Measurements from ENCODE around the gene AQP2. TPM values are rescaled to one million over a fixed set of nuclear protein-coding genes. Genes with fewer than 3 reads are reported as not detected.

Gene AQP2
- total RNA-seq, 1 donor from 2014 or later: not detected

DNA sequence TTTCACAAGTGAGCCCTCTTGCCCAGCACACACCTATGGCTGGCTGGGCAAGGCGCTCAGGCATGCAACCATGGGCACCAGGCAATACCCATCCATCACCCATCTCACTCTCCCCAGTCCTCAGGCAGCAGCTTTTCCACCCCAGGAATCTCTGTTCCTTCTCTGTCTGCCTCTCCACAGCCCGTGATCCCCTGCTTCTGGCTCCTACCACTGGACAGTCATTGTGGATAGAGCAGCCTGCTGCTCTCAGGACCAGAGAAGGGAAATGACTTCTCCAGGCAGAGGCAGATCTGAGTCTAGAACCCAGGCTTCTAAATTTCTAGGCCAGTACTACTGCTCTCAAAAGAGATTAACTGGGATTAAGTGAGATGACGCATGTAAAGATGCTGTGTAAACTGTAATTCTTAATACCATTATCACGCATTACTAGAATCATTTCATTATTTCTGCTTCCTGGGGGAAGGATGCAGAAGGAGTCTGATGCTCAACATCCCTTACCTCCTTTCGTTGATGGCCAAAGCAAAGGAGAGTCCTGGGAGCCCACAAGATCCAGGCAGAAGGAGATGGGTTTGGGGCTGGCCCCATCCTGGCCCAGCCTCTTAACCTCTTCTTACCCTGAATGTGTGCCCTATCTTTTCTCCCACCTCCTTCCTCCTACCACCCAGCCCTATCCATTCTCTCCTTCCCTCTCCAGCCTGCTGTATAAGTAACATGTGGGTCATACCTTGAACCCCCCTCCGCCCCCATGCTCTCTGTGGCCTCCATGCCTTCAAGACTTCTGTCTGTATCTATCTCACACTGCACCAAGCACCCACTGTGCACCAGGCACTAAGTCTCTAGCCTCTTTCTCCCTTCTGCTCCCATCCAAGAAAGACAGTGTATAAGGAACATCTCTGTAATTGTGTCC, 6.4 kb downstream of the AQP2 start:
- ATAC-seq (no peak), DNase-seq (no peak)
- H3K4me3 ChIP-seq: no peak overlapping the region
- no peak overlapping the region for H3K27ac ChIP-seq
- H3K4me1 ChIP-seq: peaks cover 26% of the 10 kb centered on the region
- TF ChIP-seq, protein P1, sequence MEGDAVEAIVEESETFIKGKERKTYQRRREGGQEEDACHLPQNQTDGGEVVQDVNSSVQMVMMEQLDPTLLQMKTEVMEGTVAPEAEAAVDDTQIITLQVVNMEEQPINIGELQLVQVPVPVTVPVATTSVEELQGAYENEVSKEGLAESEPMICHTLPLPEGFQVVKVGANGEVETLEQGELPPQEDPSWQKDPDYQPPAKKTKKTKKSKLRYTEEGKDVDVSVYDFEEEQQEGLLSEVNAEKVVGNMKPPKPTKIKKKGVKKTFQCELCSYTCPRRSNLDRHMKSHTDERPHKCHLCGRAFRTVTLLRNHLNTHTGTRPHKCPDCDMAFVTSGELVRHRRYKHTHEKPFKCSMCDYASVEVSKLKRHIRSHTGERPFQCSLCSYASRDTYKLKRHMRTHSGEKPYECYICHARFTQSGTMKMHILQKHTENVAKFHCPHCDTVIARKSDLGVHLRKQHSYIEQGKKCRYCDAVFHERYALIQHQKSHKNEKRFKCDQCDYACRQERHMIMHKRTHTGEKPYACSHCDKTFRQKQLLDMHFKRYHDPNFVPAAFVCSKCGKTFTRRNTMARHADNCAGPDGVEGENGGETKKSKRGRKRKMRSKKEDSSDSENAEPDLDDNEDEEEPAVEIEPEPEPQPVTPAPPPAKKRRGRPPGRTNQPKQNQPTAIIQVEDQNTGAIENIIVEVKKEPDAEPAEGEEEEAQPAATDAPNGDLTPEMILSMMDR (IDR thresholded peaks at IDR 0.05): no peak
- H3K27me3 ChIP-seq: peaks cover 66% of the 10 kb centered on the region
- no peaks in the 10 kb centered on the region for H3K36me3 ChIP-seq
- H3K9me3 ChIP-seq: no peaks in the 10 kb centered on the region
- intact Hi-C loops (cut with DNase I): no loop called here

DNA sequence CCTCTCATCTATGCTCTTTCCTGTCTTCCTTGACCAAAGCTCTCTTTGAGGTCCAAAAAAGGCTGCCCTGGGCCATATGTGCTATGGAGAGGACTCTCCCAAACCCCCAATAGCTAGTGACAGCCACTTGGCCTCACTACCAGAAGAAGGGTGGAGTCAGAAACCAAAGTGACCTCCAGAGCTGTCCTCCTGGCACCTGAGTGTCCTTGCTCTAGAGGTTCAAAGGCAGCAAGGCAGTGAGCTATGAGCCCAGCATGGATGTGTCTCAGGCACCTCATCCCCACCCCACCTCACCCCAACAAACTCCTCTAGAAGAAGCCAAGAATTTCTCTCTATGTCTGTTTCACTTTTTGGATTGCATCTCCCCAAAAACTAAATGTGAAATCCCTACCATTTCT, 7.0 kb downstream of the AQP2 start:
- TF ChIP-seq, protein P1 (IDR thresholded peaks at IDR 0.05): no peak
- Histone ChIP-seq H3K9me3 (no peaks in the 10 kb centered on the region), H3K27ac (no peak overlapping the region), H3K27me3 (peaks cover 66% of the 10 kb centered on the region), H3K36me3 (no peaks in the 10 kb centered on the region), H3K4me1 (peaks cover 21% of the 10 kb centered on the region), H3K4me3 (no peak overlapping the region)
- intact Hi-C loops (cut with DNase I): no loop called here
- DNase-seq (no peak), ATAC-seq (no peak)

DNA sequence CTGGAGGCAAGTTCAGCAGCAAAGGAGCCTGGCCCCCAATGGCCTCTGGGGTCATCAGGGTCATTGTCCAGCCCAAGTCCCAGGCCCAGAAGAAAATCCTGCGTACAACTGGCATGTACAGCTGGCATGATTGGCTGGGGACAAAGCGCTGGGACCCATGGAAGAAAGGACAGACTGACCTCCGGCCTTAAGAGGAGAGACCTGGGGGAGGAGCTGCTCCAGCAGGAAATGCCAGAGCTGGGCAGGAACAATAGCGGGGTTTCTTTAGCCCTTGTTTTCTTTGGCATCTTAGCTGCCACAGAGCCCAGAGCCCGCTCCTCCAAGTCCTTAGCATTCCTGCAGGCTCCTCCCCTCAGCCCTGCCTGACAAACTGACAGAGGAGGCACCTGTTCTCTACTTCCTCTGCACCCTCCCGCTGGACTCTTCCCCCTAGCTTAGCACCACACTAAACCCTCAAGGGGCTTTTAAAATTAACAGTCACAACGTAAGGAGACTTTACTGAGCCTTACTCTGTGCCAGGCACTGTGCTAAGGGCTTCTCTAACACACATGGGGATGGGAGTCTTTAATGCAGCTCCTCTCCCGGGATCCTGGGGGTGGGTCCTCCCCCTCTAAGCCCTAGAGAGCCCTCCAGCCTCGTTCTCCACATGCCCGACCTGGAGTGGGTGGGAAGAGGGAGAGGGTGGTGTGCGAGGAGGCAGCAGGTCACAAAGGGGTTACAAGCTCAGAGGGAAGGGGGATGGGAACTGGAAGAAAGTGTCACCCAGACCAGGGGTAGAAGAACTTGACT, 9.3 kb downstream of the AQP2 start:
- DNase-seq (peak; percentile 78), ATAC-seq (peak; percentile 79)
- peaks cover 54% of the 10 kb centered on the region for H3K27me3 ChIP-seq
- H3K4me3 ChIP-seq: no peak overlapping the region
- H3K9me3 ChIP-seq: no peaks in the 10 kb centered on the region
- H3K27ac ChIP-seq: no peak overlapping the region
- TF ChIP-seq, protein P1 (IDR thresholded peaks at IDR 0.05): no peak
- peaks cover 16% of the 10 kb centered on the region for H3K4me1 ChIP-seq
- no peaks in the 10 kb centered on the region for H3K36me3 ChIP-seq
- intact Hi-C loops (cut with DNase I): no loop called here

DNA sequence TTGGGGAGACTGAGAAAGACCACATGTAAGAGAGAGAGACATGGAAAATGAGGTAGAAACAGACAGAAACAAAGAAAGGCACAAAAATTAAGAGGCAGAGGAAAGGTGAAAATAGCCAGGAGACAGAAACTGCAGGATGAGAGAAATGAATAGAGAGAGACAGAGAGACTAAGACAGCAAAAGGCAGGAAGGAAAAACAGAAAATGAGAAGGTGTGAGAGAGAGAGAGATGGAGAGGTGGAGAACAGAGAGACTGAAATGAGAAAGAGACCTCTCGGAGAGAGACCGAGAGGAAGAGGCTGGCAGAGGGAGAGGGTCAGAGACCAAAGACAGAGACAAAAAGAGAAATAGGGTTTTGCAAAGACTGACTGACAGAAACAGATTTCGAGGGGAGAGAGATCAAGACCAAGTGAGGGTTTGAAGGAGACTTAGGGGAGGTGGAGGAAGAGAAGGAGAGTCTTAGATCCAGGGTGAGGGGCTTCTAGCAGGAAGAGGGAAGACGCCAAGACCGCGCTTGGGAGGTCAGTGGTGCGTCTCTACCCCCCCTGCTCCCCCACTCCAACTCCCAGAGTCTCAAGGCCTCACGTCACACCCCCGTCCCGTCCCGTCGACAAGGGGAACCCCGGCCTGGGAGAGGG, 10.1 kb downstream of the AQP2 start:
- no peaks in the 10 kb centered on the region for H3K36me3 ChIP-seq
- H3K4me1 ChIP-seq: peaks cover 12% of the 10 kb centered on the region
- no peak overlapping the region for H3K27ac ChIP-seq
- ATAC-seq (peak; percentile 1), DNase-seq (no peak)
- intact Hi-C loops (cut with DNase I): no loop called here
- H3K4me3 ChIP-seq: no peak overlapping the region
- H3K9me3 ChIP-seq: no peaks in the 10 kb centered on the region
- H3K27me3 ChIP-seq: peaks cover 47% of the 10 kb centered on the region
- TF ChIP-seq, protein P1 (IDR thresholded peaks at IDR 0.05): no peak

DNA sequence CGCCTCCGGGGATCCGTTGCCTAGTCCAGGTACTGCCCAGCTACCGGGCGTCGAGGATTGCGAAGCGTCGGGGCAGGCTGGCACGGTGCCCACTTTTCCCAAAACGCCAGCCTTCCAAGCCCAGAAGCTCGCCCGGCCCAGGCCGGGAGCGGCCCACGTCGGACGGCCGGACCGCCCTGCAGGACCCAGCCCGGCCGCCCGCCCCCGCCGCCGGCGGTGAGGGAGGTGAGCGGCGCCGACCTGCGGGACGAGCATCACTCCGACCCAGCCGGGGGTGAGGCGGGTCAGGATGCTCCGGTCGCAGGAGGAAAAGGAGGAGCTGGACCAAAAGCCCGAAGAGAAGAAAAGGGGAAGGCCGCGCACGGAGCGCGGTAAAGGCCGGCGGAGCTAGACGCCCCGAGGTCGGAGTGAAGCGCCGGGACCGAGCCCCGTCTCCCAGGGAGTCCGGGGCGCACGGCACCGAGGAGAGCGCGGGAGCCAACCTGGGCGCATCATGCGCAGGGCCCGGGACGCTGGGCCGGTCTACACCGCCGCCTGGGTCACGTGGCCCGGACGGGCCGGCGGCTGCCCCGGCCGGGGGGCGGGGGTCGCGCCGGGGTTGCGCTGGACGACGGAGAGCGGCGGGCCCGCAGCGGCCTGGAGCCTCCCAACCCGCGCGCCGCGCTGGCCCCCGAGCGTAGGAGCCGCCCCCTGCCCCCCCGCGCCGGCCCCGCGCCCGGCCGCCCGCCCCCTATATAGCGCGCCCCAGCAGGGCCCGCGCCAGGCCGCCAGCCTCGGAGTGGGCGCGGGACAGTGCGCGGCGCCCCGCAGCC, 10.8 kb downstream of the AQP2 start, which contains the start of gene AQP5:
AQP5 (plus strand) TSS at position 762 of the 812 bp plus-strand sequence. CDS start 146 bp downstream, outside the sequence.
- intact Hi-C loops (cut with DNase I): no loop called here
- no peak for DNase-seq
- peaks cover 39% of the 10 kb centered on the region for H3K27me3 ChIP-seq

More for the DNA sequence above, 10.8 kb downstream of the AQP2 start, which contains the start of gene AQP5:
- TF ChIP-seq, protein P1 (IDR thresholded peaks at IDR 0.05): no peak
- Histone ChIP-seq H3K4me3 (peak within 1 kb of the TSS; percentile 25), H3K9me3 (no peaks in the 10 kb centered on the region), H3K27ac (no peak within 1 kb of the TSS), H3K4me1 (peaks cover 12% of the 10 kb centered on the region), H3K36me3 (no peaks in the 10 kb centered on the region)
- peak; percentile 0 for ATAC-seq
